ENCODE measurements around the gene BRF1.

- TF ChIP-seq CTCF (IDR thresholded peaks at IDR 0.05) (no peak), POLR2A (IDR thresholded peaks at IDR 0.05) (no peak)
Observed at GRCh38 chr14:105213361-105213760, 87.4 kb downstream of the BRF1 start.

Measured in testis (tissue), 2 donors.